Endodermal cell (in vitro differentiated cells): ENCODE measurements around the gene ARID4A. TPM values are rescaled to one million over a fixed set of nuclear protein-coding genes. Genes with fewer than 3 reads are reported as not detected.

Experiments used
- DNase-seq: peaks from one replicate; pipeline ENCODE4 v3.0.0-alpha.2; 2017
- H3K27ac ChIP-seq: 2 replicates; pipeline ENCODE4 v1.5.1; 2013; ENCODE audit warnings: mild to moderate bottlenecking, low read depth, low read length, moderate library complexity
- H3K27me3 ChIP-seq: 2 replicates; pipeline ENCODE4 v1.6.1; 2013; ENCODE audit warnings: mild to moderate bottlenecking, low read length, moderate library complexity; ENCODE audit not compliant: insufficient read depth, control insufficient read depth, poor library complexity, severe bottlenecking
- H3K36me3 ChIP-seq: 2 replicates; pipeline ENCODE4 v1.7.0; 2013; ENCODE audit warnings: mild to moderate bottlenecking, low read length, moderate library complexity; ENCODE audit not compliant: control insufficient read depth, insufficient read depth
- H3K4me1 ChIP-seq: one replicate; pipeline ENCODE4 v1.7.0; 2013; ENCODE audit warnings: low read length; ENCODE audit not compliant: control insufficient read depth, insufficient read depth
- H3K4me3 ChIP-seq: 2 replicates; pipeline ENCODE4 v1.5.1; 2013; ENCODE audit warnings: mild to moderate bottlenecking, low read length, moderate library complexity
- H3K9ac ChIP-seq: 2 replicates; pipeline ENCODE4 v1.6.1; 2013; ENCODE audit warnings: mild to moderate bottlenecking, low read length, moderate library complexity; ENCODE audit not compliant: poor library complexity, severe bottlenecking; ENCODE audit errors: extremely low read depth
- H3K9me3 ChIP-seq: 2 replicates; pipeline ENCODE4 v1.6.1; 2013; ENCODE audit warnings: mild to moderate bottlenecking, low read length, moderate library complexity; ENCODE audit not compliant: control insufficient read depth
- H3K27ac Mint-ChIP-seq: 2 replicates; pipeline ENCODE4 v1.8.0; 2020; ENCODE audit warnings: mixed read lengths
- H3K27me3 Mint-ChIP-seq: 2 replicates; pipeline ENCODE4 v1.8.0; 2021; ENCODE audit warnings: mild to moderate bottlenecking, mixed read lengths; ENCODE audit not compliant: insufficient read depth
- H3K36me3 Mint-ChIP-seq: 2 replicates; pipeline ENCODE4 v1.8.0; 2020; ENCODE audit warnings: low read depth, mixed read lengths
- H3K4me1 Mint-ChIP-seq: 2 replicates; pipeline ENCODE4 v1.8.0; 2020; ENCODE audit warnings: mixed read lengths
- H3K4me3 Mint-ChIP-seq: 2 replicates; pipeline ENCODE4 v1.8.0; 2020; ENCODE audit warnings: mild to moderate bottlenecking, moderate library complexity, mixed read lengths
- H3K9me3 Mint-ChIP-seq: 2 replicates; pipeline ENCODE4 v1.8.0; 2020; ENCODE audit warnings: mild to moderate bottlenecking, mixed read lengths
- WGBS, 2 experiments: methylation state at CpG; one replicate each; pipeline versions ENCODE4 v1.1.5 to v1.1.7; 2013; ENCODE audit warnings: missing lambda C conversion rate in 2 of 2, mixed read lengths in 1 of 2; ENCODE audit not compliant: insufficient coverage in 1 of 2, insufficient read length in 1 of 2; 5-methylcytosine and 5-hydroxymethylcytosine counted together
- total RNA-seq, 2 donors: library from RNA; stranded (reverse); fragmentation: NEBNext Ultra II Directional in 1 of 2; extraction: Animal tissue kit (Norgen Biotek cat#: 25700) in 1 of 2; gene quantifications; 2 replicates in 1 of 2; 3 replicates in 1 of 2; pipeline ENCODE4 v1.2.1, GENCODE V29; 2021
- TF ChIP-seq, protein P1 (sequence below): fragments of 200-600 bp; sonication (generic); conservative IDR thresholded peaks from 2 replicates; pipeline ENCODE4 v1.5.0; 2021; ENCODE audit warnings: antibody characterized with exemption, mild to moderate bottlenecking

ARID4A gene
- total RNA-seq, 2 donors from 2014 or later, result 22.1 to 24.5 TPM

DNA sequence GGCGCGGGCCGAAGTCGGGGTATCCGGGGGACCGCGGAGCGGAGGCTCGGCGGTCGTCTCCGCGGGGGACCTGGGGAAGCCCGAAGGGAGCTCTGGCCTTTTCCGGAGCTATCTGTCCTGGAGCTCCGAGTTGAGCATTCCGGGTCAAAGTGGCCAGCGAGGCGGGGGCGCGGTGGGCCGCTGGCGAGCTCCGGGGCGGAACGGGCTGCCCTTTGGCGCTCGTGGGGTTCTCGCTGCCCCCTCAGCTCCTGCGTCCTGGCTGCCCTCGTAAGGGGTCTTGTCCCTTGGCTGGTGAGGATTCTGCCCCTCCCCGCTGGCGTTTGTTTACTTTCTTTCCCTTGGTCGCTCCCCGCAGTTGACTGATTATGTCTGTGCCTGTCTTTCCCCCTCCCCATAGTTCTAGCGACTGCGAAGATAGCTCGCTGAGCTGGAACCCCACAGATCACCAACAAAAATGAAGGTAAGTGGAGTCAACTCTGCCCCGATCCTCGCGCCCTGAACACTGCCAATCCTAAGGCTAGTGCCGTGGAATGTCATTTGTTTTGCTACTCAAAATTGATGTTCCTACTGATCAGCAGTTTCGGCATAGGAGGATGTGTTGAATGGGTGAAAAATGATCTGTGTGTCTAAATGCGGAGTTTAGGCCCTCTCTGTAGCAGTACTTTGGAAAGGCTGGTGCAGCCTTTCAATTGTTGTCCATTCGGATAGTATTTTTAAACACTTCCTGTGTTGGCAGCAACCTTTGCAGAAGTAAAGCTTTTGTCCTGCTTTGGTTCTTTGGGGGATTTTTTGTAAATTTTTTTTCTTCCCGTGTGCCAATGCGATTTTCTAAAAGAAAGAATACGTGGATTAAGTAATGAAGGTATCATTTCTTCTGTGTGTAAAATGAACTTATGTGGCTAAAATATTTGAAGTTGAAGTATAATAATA lies 1.3 kb downstream of the ARID4A start:
- Mint-ChIP-seq H3K4me3 (no peak overlapping the region), H3K27ac (peak overlapping the region; percentile 81), H3K9me3 (no peaks in the 10 kb centered on the region), H3K4me1 (peaks cover 15% of the 10 kb centered on the region), H3K36me3 (peaks cover 32% of the 10 kb centered on the region), H3K27me3 (no peaks in the 10 kb centered on the region)
- Histone ChIP-seq H3K9me3 (no peaks in the 10 kb centered on the region), H3K27me3 (no peaks in the 10 kb centered on the region), H3K9ac (peak overlapping the region; percentile 53), H3K27ac (no peak overlapping the region), H3K36me3 (peaks cover 40% of the 10 kb centered on the region), H3K4me1 (no peaks in the 10 kb centered on the region), H3K4me3 (peak overlapping the region; percentile 100)
- DNase-seq, result peak; percentile 72
- 7% methylated on average over 26 to 48 of the region's 48 CpGs for WGBS, 2 experiments
- TF ChIP-seq, protein P1, sequence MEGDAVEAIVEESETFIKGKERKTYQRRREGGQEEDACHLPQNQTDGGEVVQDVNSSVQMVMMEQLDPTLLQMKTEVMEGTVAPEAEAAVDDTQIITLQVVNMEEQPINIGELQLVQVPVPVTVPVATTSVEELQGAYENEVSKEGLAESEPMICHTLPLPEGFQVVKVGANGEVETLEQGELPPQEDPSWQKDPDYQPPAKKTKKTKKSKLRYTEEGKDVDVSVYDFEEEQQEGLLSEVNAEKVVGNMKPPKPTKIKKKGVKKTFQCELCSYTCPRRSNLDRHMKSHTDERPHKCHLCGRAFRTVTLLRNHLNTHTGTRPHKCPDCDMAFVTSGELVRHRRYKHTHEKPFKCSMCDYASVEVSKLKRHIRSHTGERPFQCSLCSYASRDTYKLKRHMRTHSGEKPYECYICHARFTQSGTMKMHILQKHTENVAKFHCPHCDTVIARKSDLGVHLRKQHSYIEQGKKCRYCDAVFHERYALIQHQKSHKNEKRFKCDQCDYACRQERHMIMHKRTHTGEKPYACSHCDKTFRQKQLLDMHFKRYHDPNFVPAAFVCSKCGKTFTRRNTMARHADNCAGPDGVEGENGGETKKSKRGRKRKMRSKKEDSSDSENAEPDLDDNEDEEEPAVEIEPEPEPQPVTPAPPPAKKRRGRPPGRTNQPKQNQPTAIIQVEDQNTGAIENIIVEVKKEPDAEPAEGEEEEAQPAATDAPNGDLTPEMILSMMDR, result no peak

DNA sequence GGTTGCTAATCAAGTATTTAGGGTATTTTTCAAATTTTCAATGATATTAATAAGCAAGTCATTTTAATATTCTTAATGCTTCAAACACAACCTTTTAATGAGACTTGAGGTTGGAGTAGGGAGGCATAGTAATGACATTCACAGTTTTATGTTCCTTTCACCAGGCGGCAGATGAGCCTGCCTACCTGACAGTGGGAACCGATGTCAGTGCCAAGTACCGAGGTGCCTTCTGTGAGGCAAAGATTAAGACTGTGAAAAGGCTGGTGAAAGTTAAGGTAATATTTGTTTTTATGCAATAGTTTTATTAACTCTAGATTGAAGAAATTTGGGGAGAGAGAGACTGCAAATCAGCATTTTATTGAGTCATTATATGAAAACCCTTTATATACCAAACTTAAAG lies 3.1 kb downstream of the ARID4A start:
- no peaks in the 10 kb centered on the region for H3K9me3 Mint-ChIP-seq
- Histone ChIP-seq H3K9ac (no peak overlapping the region), H3K36me3 (peaks cover 42% of the 10 kb centered on the region), H3K9me3 (no peaks in the 10 kb centered on the region), H3K4me3 (no peak overlapping the region), H3K27me3 (no peaks in the 10 kb centered on the region), H3K4me1 (no peaks in the 10 kb centered on the region), H3K27ac (no peak overlapping the region)
- no peaks in the 10 kb centered on the region for H3K27me3 Mint-ChIP-seq
- no peak overlapping the region for H3K27ac Mint-ChIP-seq
- H3K4me3 Mint-ChIP-seq, result no peak overlapping the region
- TF ChIP-seq, protein P1, result no peak
- peaks cover 12% of the 10 kb centered on the region for H3K4me1 Mint-ChIP-seq
- peaks cover 34% of the 10 kb centered on the region for H3K36me3 Mint-ChIP-seq
- WGBS, 2 experiments, result 100% methylated on average over 3 of the region's 3 CpGs; no CpG with 5 or more reads in 1 of the 2 experiments
- DNase-seq, result no peak

DNA sequence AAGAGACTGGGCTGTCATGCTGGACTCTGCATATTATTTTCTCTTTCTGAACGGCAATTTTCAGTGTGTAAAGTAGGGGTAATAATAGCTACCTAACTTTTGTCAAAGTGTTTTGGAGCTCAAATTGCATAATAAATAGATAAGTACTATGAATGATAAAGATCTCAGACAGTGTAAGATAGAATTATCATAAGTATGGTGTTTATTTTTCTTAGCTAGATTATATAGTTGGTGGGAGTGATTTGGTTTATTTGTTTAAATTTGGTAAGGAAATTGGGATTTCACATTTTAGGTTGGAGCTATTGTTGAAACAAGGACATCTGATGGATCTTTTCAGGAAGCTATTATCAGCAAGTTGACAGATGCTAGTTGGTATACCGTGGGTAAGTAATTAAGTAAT lies 7.4 kb downstream of the ARID4A start:
- Histone ChIP-seq H3K4me1 (no peaks in the 10 kb centered on the region), H3K27ac (no peak overlapping the region), H3K9ac (no peak overlapping the region), H3K36me3 (peaks cover 81% of the 10 kb centered on the region), H3K9me3 (no peaks in the 10 kb centered on the region), H3K4me3 (no peak overlapping the region), H3K27me3 (no peaks in the 10 kb centered on the region)
- Mint-ChIP-seq H3K4me1 (peaks cover 2% of the 10 kb centered on the region), H3K9me3 (no peaks in the 10 kb centered on the region), H3K4me3 (no peak overlapping the region), H3K27me3 (no peaks in the 10 kb centered on the region), H3K27ac (no peak overlapping the region), H3K36me3 (peaks cover 48% of the 10 kb centered on the region)
- 80 to 93% methylated on average over 1 to 2 of the region's 2 CpGs for WGBS, 2 experiments
- DNase-seq, result no peak
- TF ChIP-seq, protein P1, result no peak
